Measurements from ENCODE around the gene KRTAP12-3. TPM values are rescaled to one million over a fixed set of nuclear protein-coding genes. Genes with fewer than 3 reads are reported as not detected.

KRTAP12-3 gene
- total RNA-seq, 3 donors from 2014 or later (not counting 1 experiment from before 2014, with no cell fraction given), result 1.0 to 1.1 TPM; not detected in 1

DNA sequence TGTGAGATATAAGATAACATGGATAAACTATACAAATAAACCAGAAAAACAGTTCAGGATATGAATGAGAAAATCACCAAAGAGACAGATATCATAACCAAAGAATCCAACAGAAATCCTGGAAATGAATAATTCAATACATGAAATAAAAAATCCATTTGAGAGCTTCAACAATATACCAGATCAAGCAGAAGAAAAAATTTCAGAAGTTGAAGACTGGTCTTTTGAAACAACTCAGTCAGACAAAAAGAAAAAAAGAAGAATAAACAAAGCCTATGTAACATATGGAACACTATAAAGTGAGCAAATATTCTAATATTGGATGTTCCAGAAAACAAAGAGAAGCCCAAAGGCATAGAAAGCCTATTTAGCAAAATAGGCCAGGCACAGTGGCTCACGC, 14.2 kb downstream of the KRTAP12-3 start:
- 100% methylated on average over 1 of the region's 1 CpG for WGBS (ENCODE audit: insufficient coverage)
- H3K36me3 ChIP-seq (ENCODE audit: control insufficient read depth, insufficient read depth, low read length), result no peaks in the 10 kb centered on the region
- Mint-ChIP-seq H3K4me3 (no peak overlapping the region), H3K27me3 (ENCODE audit: low read depth in 2 of 2) (peaks cover 22 to 23% of the 10 kb centered on the region in 2 donors), H3K27ac (no peak overlapping the region), H3K4me1 (no peaks in the 10 kb centered on the region), H3K9me3 (peaks cover 3 to 7% of the 10 kb centered on the region in 2 donors), H3K36me3 (peaks cover 15% of the 10 kb centered on the region)
- peaks cover 15% of the 10 kb centered on the region for H3K9me3 ChIP-seq (ENCODE audit: control insufficient read depth, insufficient read depth, low read length)
- H3K27ac ChIP-seq (ENCODE audit: low read length), result no peak overlapping the region
- no peak overlapping the region for H3K4me3 ChIP-seq (ENCODE audit: low read length)
- H3K4me1 ChIP-seq (ENCODE audit: control insufficient read depth, insufficient read depth, low read length), result no peaks in the 10 kb centered on the region
- DNase-seq (no peak), ATAC-seq (no peak)
- TF ChIP-seq, protein P1, sequence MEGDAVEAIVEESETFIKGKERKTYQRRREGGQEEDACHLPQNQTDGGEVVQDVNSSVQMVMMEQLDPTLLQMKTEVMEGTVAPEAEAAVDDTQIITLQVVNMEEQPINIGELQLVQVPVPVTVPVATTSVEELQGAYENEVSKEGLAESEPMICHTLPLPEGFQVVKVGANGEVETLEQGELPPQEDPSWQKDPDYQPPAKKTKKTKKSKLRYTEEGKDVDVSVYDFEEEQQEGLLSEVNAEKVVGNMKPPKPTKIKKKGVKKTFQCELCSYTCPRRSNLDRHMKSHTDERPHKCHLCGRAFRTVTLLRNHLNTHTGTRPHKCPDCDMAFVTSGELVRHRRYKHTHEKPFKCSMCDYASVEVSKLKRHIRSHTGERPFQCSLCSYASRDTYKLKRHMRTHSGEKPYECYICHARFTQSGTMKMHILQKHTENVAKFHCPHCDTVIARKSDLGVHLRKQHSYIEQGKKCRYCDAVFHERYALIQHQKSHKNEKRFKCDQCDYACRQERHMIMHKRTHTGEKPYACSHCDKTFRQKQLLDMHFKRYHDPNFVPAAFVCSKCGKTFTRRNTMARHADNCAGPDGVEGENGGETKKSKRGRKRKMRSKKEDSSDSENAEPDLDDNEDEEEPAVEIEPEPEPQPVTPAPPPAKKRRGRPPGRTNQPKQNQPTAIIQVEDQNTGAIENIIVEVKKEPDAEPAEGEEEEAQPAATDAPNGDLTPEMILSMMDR (IDR thresholded peaks at IDR 0.05), result no peak
- intact Hi-C loops (cut with micrococcal nuclease), result no loop called here
- no peaks in the 10 kb centered on the region for H3K27me3 ChIP-seq (ENCODE audit: control insufficient read depth, insufficient read depth, low read length)

DNA sequence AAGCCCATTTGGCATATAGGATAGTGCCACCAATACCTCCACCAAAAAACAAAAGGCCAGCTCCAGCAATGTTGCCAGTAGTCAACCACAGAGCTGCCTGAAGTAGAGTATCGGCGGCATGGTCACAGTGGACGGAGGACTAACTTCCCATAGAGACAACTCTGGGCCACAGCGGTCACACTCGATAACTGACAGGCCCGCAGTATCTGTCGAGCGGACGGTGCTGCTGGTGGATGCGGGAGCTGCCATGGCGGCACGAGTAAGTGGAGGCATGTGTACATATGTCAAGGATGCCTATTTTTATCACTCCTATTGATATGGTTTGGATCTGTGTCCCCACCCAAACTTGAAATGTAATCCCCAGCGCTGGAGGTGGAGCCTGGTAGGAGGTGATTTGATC, 20.1 kb downstream of the KRTAP12-3 start:
- Histone ChIP-seq H3K4me1 (ENCODE audit: control insufficient read depth, insufficient read depth, low read length) (no peaks in the 10 kb centered on the region), H3K4me3 (ENCODE audit: low read length) (no peak overlapping the region), H3K27me3 (ENCODE audit: control insufficient read depth, insufficient read depth, low read length) (no peaks in the 10 kb centered on the region), H3K36me3 (ENCODE audit: control insufficient read depth, insufficient read depth, low read length) (no peaks in the 10 kb centered on the region), H3K27ac (ENCODE audit: low read length) (no peak overlapping the region), H3K9me3 (ENCODE audit: control insufficient read depth, insufficient read depth, low read length) (no peaks in the 10 kb centered on the region)
- Mint-ChIP-seq H3K9me3 (peaks cover 1 to 2% of the 10 kb centered on the region in 2 donors), H3K36me3 (peaks cover 4% of the 10 kb centered on the region), H3K27ac (no peak overlapping the region), H3K27me3 (ENCODE audit: low read depth in 2 of 2) (peaks cover 26 to 38% of the 10 kb centered on the region in 2 donors), H3K4me3 (no peak overlapping the region), H3K4me1 (no peaks in the 10 kb centered on the region)
- DNase-seq (no peak), ATAC-seq (peak in 1 of 3 donors; percentile 19)
- TF ChIP-seq, protein P1 (IDR thresholded peaks at IDR 0.05), result no peak
- intact Hi-C loops (cut with micrococcal nuclease), result no loop called here
- 99% methylated on average over 13 of the region's 13 CpGs for WGBS (ENCODE audit: insufficient coverage)

DNA sequence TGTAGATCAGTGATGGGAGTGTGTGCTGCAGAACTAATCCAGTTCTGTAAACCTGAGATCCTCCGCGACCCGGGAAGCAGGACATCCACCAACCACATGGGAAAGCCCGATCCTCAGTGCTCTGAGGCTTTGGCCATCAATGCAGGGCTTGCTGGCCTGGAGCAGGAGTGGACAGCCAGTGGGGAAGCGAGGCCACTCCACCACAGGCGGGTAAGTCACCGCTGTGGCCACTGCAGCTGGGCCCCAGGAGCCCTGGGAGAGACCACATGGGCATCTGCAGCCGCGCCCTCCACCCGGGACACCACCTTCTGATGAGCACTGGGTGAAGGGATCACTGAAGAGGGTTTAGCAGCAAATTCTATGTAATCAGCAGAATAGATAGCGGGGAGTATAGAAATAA, 23.4 kb downstream of the KRTAP12-3 start:
- peaks cover 18 to 45% of the 10 kb centered on the region in 2 donors for H3K27me3 Mint-ChIP-seq (ENCODE audit: low read depth in 2 of 2)
- Histone ChIP-seq H3K4me3 (ENCODE audit: low read length) (no peak overlapping the region), H3K27ac (ENCODE audit: low read length) (no peak overlapping the region), H3K4me1 (ENCODE audit: control insufficient read depth, insufficient read depth, low read length) (no peaks in the 10 kb centered on the region), H3K9me3 (ENCODE audit: control insufficient read depth, insufficient read depth, low read length) (no peaks in the 10 kb centered on the region), H3K27me3 (ENCODE audit: control insufficient read depth, insufficient read depth, low read length) (no peaks in the 10 kb centered on the region), H3K36me3 (ENCODE audit: control insufficient read depth, insufficient read depth, low read length) (no peaks in the 10 kb centered on the region)
- no peaks in the 10 kb centered on the region for H3K36me3 Mint-ChIP-seq
- no peaks in the 10 kb centered on the region for H3K9me3 Mint-ChIP-seq
- 84% methylated on average over 11 of the region's 11 CpGs for WGBS (ENCODE audit: insufficient coverage)
- no peak overlapping the region for H3K4me3 Mint-ChIP-seq
- intact Hi-C loops (cut with micrococcal nuclease), result no loop called here
- TF ChIP-seq, protein P1 (IDR thresholded peaks at IDR 0.05), result no peak
- ATAC-seq (no peak), DNase-seq (no peak)
- peaks cover 5 to 7% of the 10 kb centered on the region in 2 donors for H3K4me1 Mint-ChIP-seq
- H3K27ac Mint-ChIP-seq, result no peak overlapping the region

DNA sequence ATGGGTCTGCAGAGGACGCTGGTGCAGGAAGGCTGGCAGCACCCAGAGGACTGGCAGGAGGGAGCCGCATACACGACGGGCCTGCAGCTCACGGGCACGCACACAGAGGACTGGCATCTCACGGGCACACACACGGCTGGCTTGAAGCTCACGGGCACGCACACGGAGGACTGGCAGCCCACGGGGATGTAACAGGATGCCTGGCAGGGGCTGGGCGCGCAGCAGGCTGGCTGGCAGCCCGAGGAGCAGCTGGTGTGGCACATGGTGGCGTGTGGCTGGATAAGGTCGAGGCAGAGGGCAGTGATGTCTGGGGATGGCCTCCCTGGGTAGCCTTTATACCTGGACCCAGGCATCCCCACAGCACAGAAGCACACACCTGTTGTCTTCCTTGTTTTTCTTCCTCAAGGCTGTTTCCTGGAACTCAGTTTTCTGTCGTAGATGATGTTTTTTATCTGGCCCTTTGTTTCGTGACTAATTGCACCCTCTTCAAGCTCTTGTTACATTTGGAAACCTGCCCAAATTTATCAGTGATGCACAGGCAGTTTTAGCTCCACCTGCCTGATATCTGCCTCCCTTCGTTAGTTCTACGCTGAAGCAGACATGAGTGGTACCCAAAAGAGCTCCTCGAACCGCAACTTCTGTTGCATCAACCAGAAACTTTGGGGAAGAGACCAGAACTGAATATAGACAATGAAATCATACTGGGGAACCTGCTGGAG, 24.3 kb downstream of the KRTAP12-3 start, which contains the start of gene KRTAP12-1:
Gene KRTAP12-1 (minus strand): TSS at position 303 of the 719 bp plus-strand sequence. CDS start 40 bp downstream, at position 263.
- Mint-ChIP-seq H3K36me3 (no peaks in the 10 kb centered on the region), H3K9me3 (no peaks in the 10 kb centered on the region), H3K4me1 (peaks cover 7 to 13% of the 10 kb centered on the region in 2 donors), H3K27me3 (ENCODE audit: low read depth in 2 of 2) (peaks cover 22 to 52% of the 10 kb centered on the region in 2 donors), H3K4me3 (no peak within 1 kb of the TSS), H3K27ac (no peak within 1 kb of the TSS)
- Histone ChIP-seq H3K27me3 (ENCODE audit: control insufficient read depth, insufficient read depth, low read length) (no peaks in the 10 kb centered on the region), H3K27ac (ENCODE audit: low read length) (no peak within 1 kb of the TSS), H3K9me3 (ENCODE audit: control insufficient read depth, insufficient read depth, low read length) (no peaks in the 10 kb centered on the region), H3K36me3 (ENCODE audit: control insufficient read depth, insufficient read depth, low read length) (no peaks in the 10 kb centered on the region), H3K4me1 (ENCODE audit: control insufficient read depth, insufficient read depth, low read length) (no peaks in the 10 kb centered on the region), H3K4me3 (ENCODE audit: low read length) (no peak within 1 kb of the TSS)
- DNase-seq (no peak), ATAC-seq (no peak)
- WGBS (ENCODE audit: insufficient coverage), result 84% methylated on average over 23 of the region's 23 CpGs
- intact Hi-C loops (cut with micrococcal nuclease), result no loop called here
- TF ChIP-seq, protein P1 (IDR thresholded peaks at IDR 0.05), result no peak
